ENCODE measurements around the gene IGLL5. TPM values are rescaled to one million over a fixed set of nuclear protein-coding genes. Genes with fewer than 3 reads are reported as not detected.

Gene IGLL5
- total RNA-seq, 1 experiment from 2014 or later, result not detected

GRCh38 chr22:22944268-22944985 is 56.8 kb downstream of the IGLL5 start:
- no peaks in the 10 kb centered on the region for H3F3A ChIP-seq (ENCODE audit: low read length, unreplicated experiment)
- H3K27me3 ChIP-seq (ENCODE audit: low read length), result no peaks in the 10 kb centered on the region; the same call in 1 of the 2 replicates
- H3K27ac ChIP-seq (ENCODE audit: low read length), result no peak overlapping the region
- no peaks in the 10 kb centered on the region for H3K9me3 ChIP-seq (ENCODE audit: low read length)
- TF ChIP-seq CTCF (conservative IDR thresholded peaks at IDR 0.05; ENCODE audit: low read depth, low read length) (no peak), EZH2phosphoT487 (IDR thresholded peaks at IDR 0.05; ENCODE audit: borderline replicate concordance, low read length) (no peak), EZH2 (IDR thresholded peaks at IDR 0.05; ENCODE audit: low read length, unreplicated experiment) (no peak)
- no peak for ATAC-seq
- no peak overlapping the region for H2AFZ ChIP-seq (ENCODE audit: low read length)
- H3K4me3 ChIP-seq (ENCODE audit: low read length), result no peak overlapping the region
- intact Hi-C loops (cut with micrococcal nuclease), result no loop called here
- no peaks in the 10 kb centered on the region for H3K9me2 ChIP-seq (replicated peaks; ENCODE audit: low read length)
- ChIA-PET POLR2A (ENCODE audit: unreplicated experiment) (no interaction called here), CTCF (no interaction called here)
- H3K36me3 ChIP-seq (ENCODE audit: low read depth, low read length), result no peaks in the 10 kb centered on the region
- H3K9ac ChIP-seq (ENCODE audit: low read length), result no peak overlapping the region
- H3K4me2 ChIP-seq (ENCODE audit: low read length), result no peak overlapping the region
- BruUV-seq (replicated peaks), result no TSS peak
- H3K4me1 ChIP-seq (ENCODE audit: insufficient read depth, low read length), result no peaks in the 10 kb centered on the region
- no peak for DNase-seq
- no peaks in the 10 kb centered on the region for H3K79me2 ChIP-seq (ENCODE audit: low read length)
- H4K20me1 ChIP-seq (ENCODE audit: low read length), result no peaks in the 10 kb centered on the region

- TF ChIP-seq EZH2 (IDR thresholded peaks at IDR 0.05; ENCODE audit: low read length, unreplicated experiment), result no peak
- no peak for TF ChIP-seq CTCF (conservative IDR thresholded peaks at IDR 0.05; ENCODE audit: low read depth, low read length)
- TF ChIP-seq EZH2phosphoT487 (IDR thresholded peaks at IDR 0.05; ENCODE audit: borderline replicate concordance, low read length), result no peak
- Histone ChIP-seq H3K9me3 (ENCODE audit: low read length) (no peaks in the 10 kb centered on the region), H3K4me2 (ENCODE audit: low read length) (no peak overlapping the region), H3K36me3 (ENCODE audit: low read depth, low read length) (no peaks in the 10 kb centered on the region), H4K20me1 (ENCODE audit: low read length) (no peaks in the 10 kb centered on the region), H3K79me2 (ENCODE audit: low read length) (no peaks in the 10 kb centered on the region), H3K4me1 (ENCODE audit: insufficient read depth, low read length) (no peaks in the 10 kb centered on the region), H3K4me3 (ENCODE audit: low read length) (no peak overlapping the region), H3K9ac (ENCODE audit: low read length) (no peak overlapping the region), H3K9me2 (replicated peaks; ENCODE audit: low read length) (no peaks in the 10 kb centered on the region), H3K27ac (ENCODE audit: low read length) (no peak overlapping the region), H3F3A (ENCODE audit: low read length, unreplicated experiment) (no peaks in the 10 kb centered on the region), H2AFZ (ENCODE audit: low read length) (no peak overlapping the region), H3K27me3 (ENCODE audit: low read length) (no peaks in the 10 kb centered on the region; the same call in 1 of the 2 replicates)
- intact Hi-C loops (cut with micrococcal nuclease), result no loop called here
- ChIA-PET CTCF (no interaction called here), POLR2A (ENCODE audit: unreplicated experiment) (no interaction called here)
- ATAC-seq, result no peak
- DNase-seq, result no peak
- no TSS peak for BruUV-seq (replicated peaks)
These were observed 57.6 kb downstream of the IGLL5 start for GRCh38 chr22:22945195-22945594.

Small RNAs within 50 kb of the gene (microRNA-seq; reads per million reads assigned to microRNA genes)
- gene MIR5571 (ENCODE audit: unreplicated experiment), result not detected

Other genes starting within 250 kb of the IGLL5 start
- not detected in 2 replicates for gene GGTLC2, start 243.2 kb upstream of the IGLL5 start, total RNA-seq (2014; rRNA removed)
- gene GNAZ, start 182.7 kb downstream of the IGLL5 start, total RNA-seq (2014; rRNA removed), result 14.4 and 17.6 TPM in 2 replicates

All from PC-3 (cell line).